Right lobe of liver (tissue), 4 donors: ENCODE measurements around the gene SLC10A3.

Experiments used
- POLR2A ChIP-seq: fragments of 450-650 bp; IDR thresholded peaks from one replicate; pipeline ENCODE4 v1.6.1; 2017; ENCODE audit warnings: antibody characterized with exemption, mild to moderate bottlenecking
- TF ChIP-seq, protein P1 (sequence below), 4 donors: fragments of 200-600 bp in 3 of 4; fragments of 450-650 bp in 1 of 4; IDR thresholded peaks; one replicate each; pipeline versions ENCODE4 v1.5.1 to v1.8.0; 2016 to 2022; ENCODE audit warnings: antibody characterized with exemption in 4 of 4, mild to moderate bottlenecking in 2 of 4
- donor health status: DM: no; HTN: no; CAD: no.
- donor health status: DM: no; HTN: no; CAD: no.
- donor health status: DM: no; HTN: yes; CAD: no.

DNA sequence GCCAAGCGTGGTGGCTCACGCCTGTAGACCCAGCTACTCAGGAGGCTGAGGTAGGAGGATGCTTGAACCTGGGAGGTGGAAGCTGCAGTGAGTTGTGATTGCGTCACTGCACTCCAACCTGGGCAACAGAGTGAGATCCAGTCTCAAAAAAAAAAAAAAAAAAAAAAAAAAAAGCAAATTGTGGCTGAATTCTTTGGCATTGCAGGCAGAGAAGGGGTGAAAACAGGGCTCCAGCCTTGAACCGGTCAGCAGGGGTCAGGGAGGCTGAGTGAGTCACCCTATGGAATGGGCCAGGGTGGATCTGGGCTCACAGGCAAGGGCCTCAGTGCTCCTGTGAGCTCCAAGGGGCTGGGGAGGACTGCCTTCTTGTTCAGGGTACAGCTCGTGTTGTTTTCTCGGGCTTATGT lies 38.8 kb upstream of the SLC10A3 start:
- TF ChIP-seq, protein P1, sequence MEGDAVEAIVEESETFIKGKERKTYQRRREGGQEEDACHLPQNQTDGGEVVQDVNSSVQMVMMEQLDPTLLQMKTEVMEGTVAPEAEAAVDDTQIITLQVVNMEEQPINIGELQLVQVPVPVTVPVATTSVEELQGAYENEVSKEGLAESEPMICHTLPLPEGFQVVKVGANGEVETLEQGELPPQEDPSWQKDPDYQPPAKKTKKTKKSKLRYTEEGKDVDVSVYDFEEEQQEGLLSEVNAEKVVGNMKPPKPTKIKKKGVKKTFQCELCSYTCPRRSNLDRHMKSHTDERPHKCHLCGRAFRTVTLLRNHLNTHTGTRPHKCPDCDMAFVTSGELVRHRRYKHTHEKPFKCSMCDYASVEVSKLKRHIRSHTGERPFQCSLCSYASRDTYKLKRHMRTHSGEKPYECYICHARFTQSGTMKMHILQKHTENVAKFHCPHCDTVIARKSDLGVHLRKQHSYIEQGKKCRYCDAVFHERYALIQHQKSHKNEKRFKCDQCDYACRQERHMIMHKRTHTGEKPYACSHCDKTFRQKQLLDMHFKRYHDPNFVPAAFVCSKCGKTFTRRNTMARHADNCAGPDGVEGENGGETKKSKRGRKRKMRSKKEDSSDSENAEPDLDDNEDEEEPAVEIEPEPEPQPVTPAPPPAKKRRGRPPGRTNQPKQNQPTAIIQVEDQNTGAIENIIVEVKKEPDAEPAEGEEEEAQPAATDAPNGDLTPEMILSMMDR (IDR thresholded peaks at IDR 0.05), result no peak
- TF ChIP-seq POLR2A, result no peak
